HCT116 (cell line): ENCODE measurements around the gene DLEC1. TPM values are rescaled to one million over a fixed set of nuclear protein-coding genes. Genes with fewer than 3 reads are reported as not detected.

ENCODE experiments used
- ATAC-seq: fragments of 200-7000 bp; cut with Tn5 transposase; 2 replicates; pipeline ENCODE4 v1.9.1; 2020; ENCODE audit warnings: mild to moderate bottlenecking, moderate library complexity
- BruUV-seq: library from RNA; stranded (reverse); fragments of 400-500 nt; replicated peaks from 2 replicates; lab custom pipeline; 2021; lab: Mats Ljungman, UMichigan
- CTCF ChIA-PET: fragments of 300-600 bp; sonication (Branson Sonifier 250); formaldehyde crosslinking; loops from one replicate; lab custom pipeline; 2021; ENCODE audit warnings: antibody characterized with exemption; lab: Charles Lee
- POLR2A ChIA-PET: fragments of 300-600, 350-600 bp; sonication (Branson Sonifier 250); formaldehyde crosslinking; loops from one replicate; lab custom pipeline; 2021; ENCODE audit warnings: antibody characterized with exemption; lab: Charles Lee
- RAD21 ChIA-PET, 2 experiments: fragments of 300-600 bp; sonication (Branson Sonifier 250); formaldehyde crosslinking; loops; one replicate each; lab custom pipeline; 2023; ENCODE audit warnings: low total read pairs in 2 of 2; ENCODE audit not compliant: uncharacterized antibody in 2 of 2, unreplicated experiment in 2 of 2, low non-redundant PET in 1 of 2; lab: Charles Lee
- DNase-seq: peaks from one replicate; pipeline ENCODE4 v3.0.0-alpha.2; 2010; ENCODE audit warnings: low read depth, low spot score
- H2AFZ ChIP-seq: fragments of 200-600 bp; shearing (Covaris generic), sonication (generic); 2 replicates; pipeline ENCODE4 v1.6.1; 2017; ENCODE audit warnings: low read depth, mixed run types, mixed read lengths, antibody characterized with exemption, low read length; ENCODE audit not compliant: poor library complexity, severe bottlenecking
- H3K27ac ChIP-seq: 2 replicates; pipeline ENCODE4 v1.5.1; 2012; ENCODE audit warnings: low read depth, low read length
- H3K27me3 ChIP-seq: fragments of 200-600 bp; sonication (generic); 2 replicates; pipeline ENCODE4 v1.6.1; 2016; ENCODE audit warnings: mixed run types, low read length, mixed read lengths; ENCODE audit not compliant: insufficient read depth
- H3K36me3 ChIP-seq, 2 experiments: fragments of 200-500 bp in 1 of 2; fragments of 200-600 bp in 1 of 2; sonication (Bioruptor generic) in 1 of 2; sonication (generic) in 1 of 2; 2 replicates each; pipeline versions ENCODE4 v1.5.1 to v1.6.1; 2014 to 2016; ENCODE audit warnings: low read length in 2 of 2, inconsistent platforms in 1 of 2, mixed read lengths in 1 of 2, mixed run types in 1 of 2; ENCODE audit not compliant: insufficient read depth in 2 of 2, control insufficient read depth in 1 of 2
- H3K4me1 ChIP-seq, 2 experiments: fragments of 200-600 bp in 1 of 2; sonication (generic) in 1 of 2; 2 replicates each; pipeline versions ENCODE4 v1.5.1 to v1.6.1; 2012 to 2017; ENCODE audit warnings: low read length in 2 of 2, inconsistent platforms in 1 of 2, mild to moderate bottlenecking in 1 of 2, mixed read lengths in 1 of 2, mixed run types in 1 of 2, moderate library complexity in 1 of 2; ENCODE audit not compliant: insufficient read depth in 2 of 2, control insufficient read depth in 1 of 2
- H3K4me2 ChIP-seq: fragments of 200-600 bp; sonication (generic); 2 replicates; pipeline ENCODE4 v1.6.1; 2017; ENCODE audit warnings: mixed run types, low read length, mixed read lengths
- H3K4me3 ChIP-seq, 2 experiments: fragments of 200-600 bp in 1 of 2; sonication (generic) in 1 of 2; replicated peaks in 1 of 2; 2 replicates each; pipeline ENCODE4 v1.5.1; 2011 to 2016; ENCODE audit warnings: low read length in 2 of 2, control low read depth in 1 of 2, low read depth in 1 of 2, mild to moderate bottlenecking in 1 of 2, mixed read lengths in 1 of 2, mixed run types in 1 of 2
- H3K79me2 ChIP-seq: fragments of 200-600 bp; sonication (generic); 2 replicates; pipeline ENCODE4 v1.6.1; 2017; ENCODE audit warnings: mild to moderate bottlenecking, mixed run types, low read length, moderate library complexity, mixed read lengths; ENCODE audit not compliant: insufficient read depth
- H3K9ac ChIP-seq: fragments of 200-600 bp; sonication (generic); 2 replicates; pipeline ENCODE4 v1.6.1; 2016; ENCODE audit warnings: low read length, mixed read lengths
- H3K9me2 ChIP-seq: fragments of 200-600 bp; sonication (generic), shearing (Covaris generic); 2 replicates; pipeline ENCODE4 v1.6.1; 2017; ENCODE audit warnings: mixed run types, mild to moderate bottlenecking, moderate library complexity; ENCODE audit not compliant: insufficient read depth
- H3K9me3 ChIP-seq, 2 experiments: fragments of 200-500 bp in 1 of 2; fragments of 200-600 bp in 1 of 2; sonication (Bioruptor generic) in 1 of 2; sonication (generic) in 1 of 2; 2 replicates each; pipeline ENCODE4 v1.6.1; 2014 to 2017; ENCODE audit warnings: low read length in 2 of 2, mixed read lengths in 2 of 2, inconsistent platforms in 1 of 2, low read depth in 1 of 2, mild to moderate bottlenecking in 1 of 2, mixed run types in 1 of 2, moderate library complexity in 1 of 2; ENCODE audit not compliant: control insufficient read depth in 1 of 2, insufficient read depth in 1 of 2
- H4K20me1 ChIP-seq: fragments of 200-600 bp; sonication (generic), shearing (Covaris generic); 2 replicates; pipeline ENCODE4 v1.6.1; 2017; ENCODE audit warnings: mixed run types, mild to moderate bottlenecking, moderate library complexity; ENCODE audit not compliant: insufficient read depth
- ATF3 ChIP-seq: IDR thresholded peaks from 2 replicates; pipeline ENCODE4 v1.6.1; 2012
- CBX3 ChIP-seq: IDR thresholded peaks from 2 replicates; pipeline ENCODE4 v1.6.1; 2012; ENCODE audit warnings: low read depth
- CEBPB ChIP-seq: IDR thresholded peaks from 2 replicates; pipeline ENCODE4 v1.6.1; 2012; ENCODE audit warnings: low read depth
- CTCF ChIP-seq, 3 experiments: fragments of 200-600 bp in 1 of 3; sonication (generic) in 1 of 3; IDR thresholded peaks in 2 of 3; conservative IDR thresholded peaks in 1 of 3; 2 replicates each; pipeline ENCODE4 v1.5.1; 2012 to 2017; ENCODE audit warnings: low read depth in 2 of 3, low read length in 2 of 3, antibody characterized with exemption in 1 of 3, borderline replicate concordance in 1 of 3, control low read depth in 1 of 3, mild to moderate bottlenecking in 1 of 3, mixed read lengths in 1 of 3, mixed run types in 1 of 3, moderate library complexity in 1 of 3; ENCODE audit not compliant: insufficient read depth in 1 of 3
- EGR1 ChIP-seq: IDR thresholded peaks from 2 replicates; pipeline ENCODE4 v1.6.1; 2012; ENCODE audit warnings: low read depth
- ELF1 ChIP-seq: IDR thresholded peaks from 2 replicates; pipeline ENCODE4 v1.6.1; 2012; ENCODE audit warnings: low read depth, borderline replicate concordance
- EZH2 ChIP-seq: fragments of 200-600 bp; sonication (generic); IDR thresholded peaks from 2 replicates; pipeline ENCODE4 v1.6.1; 2017; ENCODE audit warnings: antibody characterized with exemption, mixed run types
- EZH2phosphoT487 ChIP-seq: fragments of 200-600 bp; IDR thresholded peaks from 2 replicates; pipeline ENCODE4 v1.6.1; 2018; ENCODE audit warnings: antibody characterized with exemption, borderline replicate concordance
- POLR2A ChIP-seq: IDR thresholded peaks from 2 replicates; pipeline ENCODE4 v1.7.0; 2011; ENCODE audit warnings: borderline replicate concordance; ENCODE audit not compliant: insufficient read depth, insufficient read length; ENCODE audit errors: extremely low read depth
- POLR2AphosphoS5 ChIP-seq: IDR thresholded peaks from 2 replicates; pipeline ENCODE4 v1.6.1; 2011; ENCODE audit warnings: mild to moderate bottlenecking, low read depth, low read length, moderate library complexity
- RAD21 ChIP-seq: IDR thresholded peaks from 2 replicates; pipeline ENCODE4 v1.6.1; 2012; ENCODE audit warnings: low read depth, mild to moderate bottlenecking
- REST ChIP-seq: IDR thresholded peaks from 2 replicates; pipeline ENCODE4 v1.6.1; 2012; ENCODE audit warnings: low read depth
- ZFX ChIP-seq: fragments of 450-650 bp; IDR thresholded peaks from 2 replicates; pipeline ENCODE4 v1.6.1; 2017
- intact Hi-C: fragments of 100-400 bp; cut with micrococcal nuclease; formaldehyde crosslinking; loops from 2 replicates; pipeline ENCODE4 v1.10.0; 2022
- total RNA-seq: library from RNA; stranded (reverse); gene quantifications from one replicate; pipeline ENCODE4 v1.2.1, GENCODE V29; 2021; ENCODE audit not compliant: unreplicated experiment

The DLEC1 gene
- total RNA-seq, 1 experiment from 2014 or later: 0.61 TPM

GRCh38 chr3:38054499-38055001, 15.5 kb downstream of the DLEC1 start (continued):
- no peak for TF ChIP-seq CTCF (IDR thresholded peaks at IDR 0.05 in 2 of 3, conservative IDR thresholded peaks at IDR 0.05 in 1 of 3; ENCODE audit: borderline replicate concordance in 1 of 3, insufficient read depth in 1 of 3, low read depth in 2 of 3, low read length in 2 of 3)
- TF ChIP-seq EZH2phosphoT487: no peak
- TF ChIP-seq ZFX: no peak

- Histone ChIP-seq H3K4me3 (no peak overlapping the region), H4K20me1 (no peaks in the 10 kb centered on the region), H3K9ac (no peak overlapping the region), H2AFZ (no peak overlapping the region), H3K36me3 (no peaks in the 10 kb centered on the region), H3K4me1 (no peaks in the 10 kb centered on the region), H3K4me2 (no peak overlapping the region), H3K27me3 (no peaks in the 10 kb centered on the region), H3K9me3 (no peaks in the 10 kb centered on the region), H3K27ac (no peak overlapping the region), H3K9me2 (no peaks in the 10 kb centered on the region), H3K79me2 (no peaks in the 10 kb centered on the region)
- POLR2A ChIA-PET: no interaction called here
- RAD21 ChIA-PET: no interaction called here
- CTCF ChIA-PET: no interaction called here
- intact Hi-C loops: no loop called here
- ATAC-seq: peak; percentile 65
- no peak for DNase-seq
- TF ChIP-seq CTCF (IDR thresholded peaks at IDR 0.05 in 2 of 3, conservative IDR thresholded peaks at IDR 0.05 in 1 of 3; ENCODE audit: borderline replicate concordance in 1 of 3, insufficient read depth in 1 of 3, low read depth in 2 of 3, low read length in 2 of 3): no peak
- no peak for TF ChIP-seq ZFX
- TF ChIP-seq CEBPB: no peak
- TF ChIP-seq RAD21: no peak
- TF ChIP-seq EZH2: no peak
- no peak for TF ChIP-seq REST
- no peak for TF ChIP-seq EGR1
- TF ChIP-seq POLR2AphosphoS5: no peak
- TF ChIP-seq ATF3: no peak
- no peak for TF ChIP-seq POLR2A
- no peak for TF ChIP-seq CBX3
- no peak for TF ChIP-seq ELF1
- no TSS peak for BruUV-seq
Observed at GRCh38 chr3:38059148-38059547, 20.1 kb downstream of the DLEC1 start.
